WTC11 (cell line): Measurements from ENCODE around the gene PLEKHA6. TPM values are rescaled to one million over a fixed set of nuclear protein-coding genes. Genes with fewer than 3 reads are reported as not detected.

Experiments
- ATAC-seq: fragments of 200-7000 bp; cut with Tn5 transposase; 2 replicates; pipeline ENCODE4 v1.10.0; 2021; ENCODE audit warnings: mild to moderate bottlenecking, moderate library complexity
- CTCF ChIA-PET: fragments of 300-600 bp; sonication (Branson Sonifier 250); formaldehyde crosslinking; loops from one replicate; lab custom pipeline; 2021; ENCODE audit warnings: antibody characterized with exemption; lab: Charles Lee
- POLR2A ChIA-PET: fragments of 350-600 bp; sonication (Branson Sonifier 250); formaldehyde crosslinking; loops from one replicate; lab custom pipeline; 2021; ENCODE audit warnings: antibody characterized with exemption; lab: Charles Lee
- DNase-seq: peaks from one replicate; pipeline ENCODE4 v3.0.0; 2021; ENCODE audit warnings: low spot score
- H3K27ac Mint-ChIP-seq: 2 replicates; pipeline ENCODE4 v1.8.0; 2021; ENCODE audit warnings: mixed read lengths
- H3K27me3 Mint-ChIP-seq: 2 replicates; pipeline ENCODE4 v1.8.0; 2021; ENCODE audit warnings: low read depth, mild to moderate bottlenecking, moderate library complexity, mixed read lengths
- H3K36me3 Mint-ChIP-seq: 2 replicates; pipeline ENCODE4 v1.8.0; 2021; ENCODE audit warnings: mixed read lengths
- H3K4me1 Mint-ChIP-seq: 2 replicates; pipeline ENCODE4 v1.8.0; 2022; ENCODE audit warnings: mixed read lengths
- H3K4me3 Mint-ChIP-seq: 2 replicates; pipeline ENCODE4 v1.8.0; 2021; ENCODE audit warnings: mild to moderate bottlenecking, moderate library complexity, mixed read lengths
- H3K9me3 Mint-ChIP-seq: 2 replicates; pipeline ENCODE4 v1.8.0; 2021; ENCODE audit warnings: mixed read lengths
- CTCF ChIP-seq: fragments of 200-600 bp; IDR thresholded peaks from 2 replicates; pipeline ENCODE4 v1.8.0; 2022; ENCODE audit warnings: antibody characterized with exemption
- GABPB1 ChIP-seq: sonication (generic); formaldehyde crosslinking; IDR thresholded peaks from 2 replicates; pipeline ENCODE4 v1.8.1; 2023; ENCODE audit warnings: mild to moderate bottlenecking, missing genetic modification reagents
- GTF2I ChIP-seq: fragments of 250-450 bp; sonication (Bioruptor Pico); conservative IDR thresholded peaks from 2 replicates; pipeline ENCODE4 v1.4.0; 2021; ENCODE audit warnings: mild to moderate bottlenecking
- HMGA2 ChIP-seq: fragments of 250-450 bp; sonication (Bioruptor Pico); IDR thresholded peaks from 2 replicates; pipeline ENCODE4 v1.4.0; 2021; ENCODE audit warnings: mild to moderate bottlenecking, moderate library complexity
- IRF1 ChIP-seq: sonication (generic); formaldehyde crosslinking; IDR thresholded peaks from 2 replicates; pipeline ENCODE4 v1.8.0; 2023; ENCODE audit warnings: missing genetic modification reagents
- IRF2 ChIP-seq: sonication (generic); formaldehyde crosslinking; IDR thresholded peaks from 2 replicates; pipeline ENCODE4 v1.8.0; 2022; ENCODE audit warnings: low read depth, missing genetic modification reagents, borderline replicate concordance
- MXD4 ChIP-seq: fragments of 250-450 bp; sonication (Bioruptor Pico); IDR thresholded peaks from 2 replicates; pipeline ENCODE4 v1.8.0; 2021; ENCODE audit warnings: mild to moderate bottlenecking, moderate library complexity, borderline replicate concordance
- MYBL2 ChIP-seq: sonication (generic); formaldehyde crosslinking; IDR thresholded peaks from 2 replicates; pipeline ENCODE4 v1.8.1; 2023; ENCODE audit warnings: mild to moderate bottlenecking, moderate library complexity, missing genetic modification reagents
- NR1H2 ChIP-seq: sonication (generic); formaldehyde crosslinking; IDR thresholded peaks from 2 replicates; pipeline ENCODE4 v1.9.0; 2021; ENCODE audit warnings: mild to moderate bottlenecking, moderate library complexity, missing genetic modification reagents
- NR3C1 ChIP-seq: sonication (generic); formaldehyde crosslinking; conservative IDR thresholded peaks from 2 replicates; pipeline ENCODE4 v1.8.1; 2023; ENCODE audit warnings: low read depth, mild to moderate bottlenecking, missing genetic modification reagents
- PRDM15 ChIP-seq: sonication (generic); formaldehyde crosslinking; IDR thresholded peaks from 2 replicates; pipeline ENCODE4 v1.8.0; 2022; ENCODE audit warnings: missing genetic modification reagents
- PRRX2 ChIP-seq: fragments of 250-450 bp; sonication (Bioruptor Pico); IDR thresholded peaks from 2 replicates; pipeline ENCODE4 v1.8.0; 2021; ENCODE audit warnings: mild to moderate bottlenecking
- SP1 ChIP-seq: sonication (generic); formaldehyde crosslinking; conservative IDR thresholded peaks from 2 replicates; pipeline ENCODE4 v1.8.1; 2022; ENCODE audit warnings: missing genetic modification reagents
- TEAD4 ChIP-seq: sonication (generic); formaldehyde crosslinking; IDR thresholded peaks from 2 replicates; pipeline ENCODE4 v1.8.0; 2022; ENCODE audit warnings: mild to moderate bottlenecking, missing genetic modification reagents
- USF1 ChIP-seq: sonication (generic); formaldehyde crosslinking; IDR thresholded peaks from 2 replicates; pipeline ENCODE4 v1.8.0; 2022; ENCODE audit warnings: mild to moderate bottlenecking, missing genetic modification reagents
- ZNF219 ChIP-seq: sonication (generic); formaldehyde crosslinking; IDR thresholded peaks from 2 replicates; pipeline ENCODE4 v1.8.0; 2023; ENCODE audit warnings: missing genetic modification reagents, mild to moderate bottlenecking, borderline replicate concordance
- ZNF416 ChIP-seq: fragments of 250-450 bp; sonication (Bioruptor Pico); IDR thresholded peaks from 2 replicates; pipeline ENCODE4 v1.9.0; 2021; ENCODE audit warnings: mild to moderate bottlenecking, inconsistent platforms
- ZNF425 ChIP-seq: fragments of 250-450 bp; sonication (Bioruptor Pico); conservative IDR thresholded peaks from 2 replicates; pipeline ENCODE4 v1.9.0; 2021; ENCODE audit warnings: mild to moderate bottlenecking
- ZNF512 ChIP-seq: sonication (generic); formaldehyde crosslinking; IDR thresholded peaks from 2 replicates; pipeline ENCODE4 v1.8.1; 2022; ENCODE audit warnings: missing genetic modification reagents, borderline replicate concordance
- ZNF671 ChIP-seq: fragments of 250-450 bp; sonication (Bioruptor Pico); IDR thresholded peaks from 2 replicates; pipeline ENCODE4 v1.8.0; 2021; ENCODE audit warnings: mild to moderate bottlenecking
- total RNA-seq: library from RNA; stranded (reverse); gene quantifications from 3 replicates; pipeline ENCODE4 v1.2.3, GENCODE V29; 2021

PLEKHA6 gene
- total RNA-seq, 1 experiment from 2014 or later = 11.6 TPM

GRCh38 chr1:204396015-204396583 is 36.4 kb upstream of the PLEKHA6 start (continued):
- TF ChIP-seq ZNF416 (CRISPR knock-in tag) = no peak
- TF ChIP-seq IRF1 (CRISPR knock-in tag) = no peak
- TF ChIP-seq MYBL2 (CRISPR knock-in tag) = no peak
- TF ChIP-seq ZNF425 (CRISPR knock-in tag) = no peak
- no peak for TF ChIP-seq PRDM15 (CRISPR knock-in tag)
- TF ChIP-seq ZNF671 (CRISPR knock-in tag) = no peak
- no peak for TF ChIP-seq GABPB1 (CRISPR knock-in tag)
- no peak for TF ChIP-seq ZNF219 (CRISPR knock-in tag)
- no peak for TF ChIP-seq HMGA2 (CRISPR knock-in tag)
- TF ChIP-seq SP1 (CRISPR knock-in tag) = no peak
- TF ChIP-seq IRF2 (CRISPR knock-in tag) = no peak
- no peak for TF ChIP-seq NR1H2 (CRISPR knock-in tag)

GRCh38 chr1:204391629-204392028 is 31.9 kb upstream of the PLEKHA6 start:
- ChIA-PET CTCF (interaction anchor here (0.8 to 1.1 kb wide), 2 partner anchors 40 to 178 kb away, joined by 3 read pairs; partner anchors contain the start of gene GOLT1A), POLR2A (no interaction called here)
- no peaks in the 10 kb centered on the region for H3K36me3 Mint-ChIP-seq
- TF ChIP-seq USF1 (CRISPR knock-in tag) = no peak
- no peak for TF ChIP-seq MXD4 (CRISPR knock-in tag)
- TF ChIP-seq GTF2I (CRISPR knock-in tag) = no peak
- no peak for TF ChIP-seq PRDM15 (CRISPR knock-in tag)
- TF ChIP-seq TEAD4 (CRISPR knock-in tag) = no peak
- TF ChIP-seq ZNF512 (CRISPR knock-in tag) = no peak
- no peak for TF ChIP-seq CTCF
- TF ChIP-seq HMGA2 (CRISPR knock-in tag) = no peak
- no peak for TF ChIP-seq PRRX2 (CRISPR knock-in tag)
- TF ChIP-seq NR3C1 (CRISPR knock-in tag) = no peak
- TF ChIP-seq ZNF219 (CRISPR knock-in tag) = no peak

More at GRCh38 chr1:204391629-204392028, 31.9 kb upstream of the PLEKHA6 start:
- DNase-seq (no peak), ATAC-seq (no peak)
- Mint-ChIP-seq H3K27ac (no peak overlapping the region), H3K27me3 (no peaks in the 10 kb centered on the region; the same call in 1 of the 2 replicates), H3K9me3 (peaks cover 3% of the 10 kb centered on the region), H3K4me1 (no peaks in the 10 kb centered on the region), H3K4me3 (no peak overlapping the region)
